ENCODE measurements around the gene TBC1D10A.

Gene TBC1D10A

GRCh38 chr22:30326706-30327362 lies at the start of gene TBC1D10A:
Gene TBC1D10A (minus strand): TSS chr22:30326941. CDS start chr22:30326881, 60 bp downstream.
- H3K4me1 ChIP-seq (ENCODE audit: insufficient read depth, low read length): peaks cover 18% of the 10 kb centered on the region
- H3K27ac ChIP-seq (ENCODE audit: low read length): no peak within 1 kb of the TSS
- H3K36me3 ChIP-seq (ENCODE audit: insufficient read depth, low read depth, low read length): peaks cover 11% of the 10 kb centered on the region

GRCh38 chr22:30375312-30375849 lies 48.6 kb upstream of the TBC1D10A start:
- Histone ChIP-seq H3K4me3 (ENCODE audit: low read length) (no peak overlapping the region), H3K9ac (ENCODE audit: low read depth, low read length) (no peak overlapping the region), H3K27ac (ENCODE audit: low read length) (no peak overlapping the region), H3K9me3 (ENCODE audit: insufficient read depth, low read depth, low read length) (no peaks in the 10 kb centered on the region), H3K4me1 (ENCODE audit: insufficient read depth, low read length) (no peaks in the 10 kb centered on the region), H3K27me3 (ENCODE audit: insufficient read depth, low read length) (no peaks in the 10 kb centered on the region), H3K36me3 (ENCODE audit: insufficient read depth, low read depth, low read length) (peaks cover 13% of the 10 kb centered on the region; the same call in 1 of the 2 replicates)

More at GRCh38 chr22:30326706-30327362, at the start of gene TBC1D10A:
- peak within 1 kb of the TSS; percentile 84 for H3K4me3 ChIP-seq (ENCODE audit: low read length)
- no peaks in the 10 kb centered on the region for H3K9me3 ChIP-seq (ENCODE audit: insufficient read depth, low read depth, low read length)
- H3K9ac ChIP-seq (ENCODE audit: low read depth, low read length): peak within 1 kb of the TSS; percentile 60; the same call in 1 of the 2 replicates
- no peaks in the 10 kb centered on the region for H3K27me3 ChIP-seq (ENCODE audit: insufficient read depth, low read length)

GRCh38 chr22:30373331-30374325 lies 46.9 kb upstream of the TBC1D10A start:
- Histone ChIP-seq H3K27me3 (ENCODE audit: insufficient read depth, low read length) (no peaks in the 10 kb centered on the region), H3K9me3 (ENCODE audit: insufficient read depth, low read depth, low read length) (no peaks in the 10 kb centered on the region), H3K4me3 (ENCODE audit: low read length) (no peak overlapping the region), H3K9ac (ENCODE audit: low read depth, low read length) (no peak overlapping the region), H3K4me1 (ENCODE audit: insufficient read depth, low read length) (no peaks in the 10 kb centered on the region), H3K27ac (ENCODE audit: low read length) (no peak overlapping the region), H3K36me3 (ENCODE audit: insufficient read depth, low read depth, low read length) (peaks cover 5% of the 10 kb centered on the region; the same call in 1 of the 2 replicates)

GRCh38 chr22:30372915-30373314 lies 46.2 kb upstream of the TBC1D10A start:
- Histone ChIP-seq H3K9ac (ENCODE audit: low read depth, low read length) (no peak overlapping the region), H3K4me1 (ENCODE audit: insufficient read depth, low read length) (no peaks in the 10 kb centered on the region), H3K36me3 (ENCODE audit: insufficient read depth, low read depth, low read length) (peaks cover 5% of the 10 kb centered on the region; the same call in 1 of the 2 replicates), H3K9me3 (ENCODE audit: insufficient read depth, low read depth, low read length) (no peaks in the 10 kb centered on the region), H3K4me3 (ENCODE audit: low read length) (no peak overlapping the region), H3K27ac (ENCODE audit: low read length) (no peak overlapping the region), H3K27me3 (ENCODE audit: insufficient read depth, low read length) (no peaks in the 10 kb centered on the region)

GRCh38 chr22:30371981-30372380 lies 45.2 kb upstream of the TBC1D10A start:
- Histone ChIP-seq H3K9me3 (ENCODE audit: insufficient read depth, low read depth, low read length) (no peaks in the 10 kb centered on the region), H3K27me3 (ENCODE audit: insufficient read depth, low read length) (no peaks in the 10 kb centered on the region), H3K36me3 (ENCODE audit: insufficient read depth, low read depth, low read length) (no peaks in the 10 kb centered on the region), H3K4me3 (ENCODE audit: low read length) (no peak overlapping the region), H3K4me1 (ENCODE audit: insufficient read depth, low read length) (no peaks in the 10 kb centered on the region), H3K27ac (ENCODE audit: low read length) (no peak overlapping the region), H3K9ac (ENCODE audit: low read depth, low read length) (no peak overlapping the region)

GRCh38 chr22:30371321-30371720 lies 44.6 kb upstream of the TBC1D10A start:
- Histone ChIP-seq H3K36me3 (ENCODE audit: insufficient read depth, low read depth, low read length) (no peaks in the 10 kb centered on the region), H3K27me3 (ENCODE audit: insufficient read depth, low read length) (no peaks in the 10 kb centered on the region), H3K9me3 (ENCODE audit: insufficient read depth, low read depth, low read length) (no peaks in the 10 kb centered on the region), H3K9ac (ENCODE audit: low read depth, low read length) (no peak overlapping the region), H3K4me1 (ENCODE audit: insufficient read depth, low read length) (no peaks in the 10 kb centered on the region), H3K4me3 (ENCODE audit: low read length) (no peak overlapping the region), H3K27ac (ENCODE audit: low read length) (no peak overlapping the region)

GRCh38 chr22:30370641-30371230 lies 44.0 kb upstream of the TBC1D10A start:
- Histone ChIP-seq H3K27ac (ENCODE audit: low read length) (no peak overlapping the region), H3K27me3 (ENCODE audit: insufficient read depth, low read length) (no peaks in the 10 kb centered on the region), H3K9ac (ENCODE audit: low read depth, low read length) (no peak overlapping the region), H3K4me1 (ENCODE audit: insufficient read depth, low read length) (no peaks in the 10 kb centered on the region), H3K9me3 (ENCODE audit: insufficient read depth, low read depth, low read length) (no peaks in the 10 kb centered on the region), H3K36me3 (ENCODE audit: insufficient read depth, low read depth, low read length) (no peaks in the 10 kb centered on the region), H3K4me3 (ENCODE audit: low read length) (no peak overlapping the region)

- Histone ChIP-seq H3K27ac (ENCODE audit: low read length) (no peak overlapping the region), H3K4me3 (ENCODE audit: low read length) (no peak overlapping the region), H3K9ac (ENCODE audit: low read depth, low read length) (no peak overlapping the region), H3K27me3 (ENCODE audit: insufficient read depth, low read length) (no peaks in the 10 kb centered on the region), H3K4me1 (ENCODE audit: insufficient read depth, low read length) (no peaks in the 10 kb centered on the region), H3K9me3 (ENCODE audit: insufficient read depth, low read depth, low read length) (no peaks in the 10 kb centered on the region), H3K36me3 (ENCODE audit: insufficient read depth, low read depth, low read length) (no peaks in the 10 kb centered on the region)
Measured at GRCh38 chr22:30368420-30368819, 41.7 kb upstream of the TBC1D10A start.

GRCh38 chr22:30365891-30366290 lies 39.1 kb upstream of the TBC1D10A start:
- Histone ChIP-seq H3K9me3 (ENCODE audit: insufficient read depth, low read depth, low read length) (no peaks in the 10 kb centered on the region), H3K4me1 (ENCODE audit: insufficient read depth, low read length) (peaks cover 7% of the 10 kb centered on the region; the same call in 1 of the 2 replicates), H3K9ac (ENCODE audit: low read depth, low read length) (no peak overlapping the region), H3K27me3 (ENCODE audit: insufficient read depth, low read length) (no peaks in the 10 kb centered on the region), H3K36me3 (ENCODE audit: insufficient read depth, low read depth, low read length) (no peaks in the 10 kb centered on the region), H3K4me3 (ENCODE audit: low read length) (no peak overlapping the region), H3K27ac (ENCODE audit: low read length) (no peak overlapping the region)

- Histone ChIP-seq H3K27ac (ENCODE audit: low read length) (no peak overlapping the region), H3K9ac (ENCODE audit: low read depth, low read length) (peak overlapping the region; percentile 46; the same call in 1 of the 2 replicates), H3K9me3 (ENCODE audit: insufficient read depth, low read depth, low read length) (no peaks in the 10 kb centered on the region), H3K27me3 (ENCODE audit: insufficient read depth, low read length) (no peaks in the 10 kb centered on the region), H3K4me1 (ENCODE audit: insufficient read depth, low read length) (peaks cover 12% of the 10 kb centered on the region), H3K4me3 (ENCODE audit: low read length) (no peak overlapping the region), H3K36me3 (ENCODE audit: insufficient read depth, low read depth, low read length) (no peaks in the 10 kb centered on the region)
Measured at GRCh38 chr22:30362651-30363281, 36.0 kb upstream of the TBC1D10A start.
